Kidney epithelial cell (primary cell): ENCODE results near the gene DGCR8. TPM values are rescaled to one million over a fixed set of nuclear protein-coding genes. Genes with fewer than 3 reads are reported as not detected.

ENCODE experiments used
- DNase-seq: peaks from one replicate; pipeline ENCODE4 v3.0.0-alpha.2; 2010; ENCODE audit warnings: low read depth
- H3K27me3 ChIP-seq: 2 replicates; pipeline ENCODE4 v1.6.0; 2011; ENCODE audit warnings: low read length; ENCODE audit not compliant: control insufficient read depth, insufficient read depth
- H3K36me3 ChIP-seq: 2 replicates; pipeline ENCODE4 v1.5.1; 2011; ENCODE audit warnings: low read length; ENCODE audit not compliant: control insufficient read depth, insufficient read depth
- H3K4me3 ChIP-seq: 2 replicates; pipeline ENCODE4 v1.5.1; 2011; ENCODE audit warnings: low read depth, mild to moderate bottlenecking, control low read depth, low read length
- total RNA-seq: library from RNA; depleted of rRNA; stranded (reverse); fragments of >200 nt; gene quantifications from 2 replicates; pipeline ENCODE4 v1.2.3, GENCODE V29; 2015
- TF ChIP-seq, protein P1 (sequence below): IDR thresholded peaks from 2 replicates; pipeline ENCODE4 v1.5.1; 2011; ENCODE audit warnings: mild to moderate bottlenecking, moderate library complexity, low read length, control low read depth, inconsistent platforms; ENCODE audit not compliant: insufficient read depth, poor library complexity, severe bottlenecking

The DGCR8 gene
- total RNA-seq, 1 donor from 2014 or later, result 34.0 TPM

DNA sequence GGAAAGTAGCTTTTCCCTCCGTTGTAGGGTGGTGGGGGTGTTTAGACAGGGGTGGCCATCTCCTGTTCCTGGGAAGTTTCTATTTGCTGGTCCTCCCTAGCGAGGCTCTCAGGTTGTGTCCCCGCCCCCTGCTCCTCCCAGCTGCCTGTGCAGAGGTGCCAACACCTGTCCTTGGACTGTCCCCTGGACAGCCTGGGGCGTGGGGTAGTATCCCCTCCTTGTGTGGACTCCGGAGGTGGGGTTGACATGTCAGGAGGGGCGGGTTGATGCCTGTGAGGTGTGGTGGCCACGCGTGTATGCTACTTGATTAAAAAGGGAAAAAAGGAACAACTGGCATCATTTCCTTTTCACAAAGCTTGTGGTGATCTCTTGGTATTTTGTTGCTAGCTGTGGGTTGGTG lies 21.6 kb downstream of the DGCR8 start:
- TF ChIP-seq, protein P1, sequence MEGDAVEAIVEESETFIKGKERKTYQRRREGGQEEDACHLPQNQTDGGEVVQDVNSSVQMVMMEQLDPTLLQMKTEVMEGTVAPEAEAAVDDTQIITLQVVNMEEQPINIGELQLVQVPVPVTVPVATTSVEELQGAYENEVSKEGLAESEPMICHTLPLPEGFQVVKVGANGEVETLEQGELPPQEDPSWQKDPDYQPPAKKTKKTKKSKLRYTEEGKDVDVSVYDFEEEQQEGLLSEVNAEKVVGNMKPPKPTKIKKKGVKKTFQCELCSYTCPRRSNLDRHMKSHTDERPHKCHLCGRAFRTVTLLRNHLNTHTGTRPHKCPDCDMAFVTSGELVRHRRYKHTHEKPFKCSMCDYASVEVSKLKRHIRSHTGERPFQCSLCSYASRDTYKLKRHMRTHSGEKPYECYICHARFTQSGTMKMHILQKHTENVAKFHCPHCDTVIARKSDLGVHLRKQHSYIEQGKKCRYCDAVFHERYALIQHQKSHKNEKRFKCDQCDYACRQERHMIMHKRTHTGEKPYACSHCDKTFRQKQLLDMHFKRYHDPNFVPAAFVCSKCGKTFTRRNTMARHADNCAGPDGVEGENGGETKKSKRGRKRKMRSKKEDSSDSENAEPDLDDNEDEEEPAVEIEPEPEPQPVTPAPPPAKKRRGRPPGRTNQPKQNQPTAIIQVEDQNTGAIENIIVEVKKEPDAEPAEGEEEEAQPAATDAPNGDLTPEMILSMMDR, result no peak
- H3K4me3 ChIP-seq, result no peak overlapping the region
- DNase-seq, result no peak
- no peaks in the 10 kb centered on the region for H3K27me3 ChIP-seq
- peaks cover 6% of the 10 kb centered on the region for H3K36me3 ChIP-seq

DNA sequence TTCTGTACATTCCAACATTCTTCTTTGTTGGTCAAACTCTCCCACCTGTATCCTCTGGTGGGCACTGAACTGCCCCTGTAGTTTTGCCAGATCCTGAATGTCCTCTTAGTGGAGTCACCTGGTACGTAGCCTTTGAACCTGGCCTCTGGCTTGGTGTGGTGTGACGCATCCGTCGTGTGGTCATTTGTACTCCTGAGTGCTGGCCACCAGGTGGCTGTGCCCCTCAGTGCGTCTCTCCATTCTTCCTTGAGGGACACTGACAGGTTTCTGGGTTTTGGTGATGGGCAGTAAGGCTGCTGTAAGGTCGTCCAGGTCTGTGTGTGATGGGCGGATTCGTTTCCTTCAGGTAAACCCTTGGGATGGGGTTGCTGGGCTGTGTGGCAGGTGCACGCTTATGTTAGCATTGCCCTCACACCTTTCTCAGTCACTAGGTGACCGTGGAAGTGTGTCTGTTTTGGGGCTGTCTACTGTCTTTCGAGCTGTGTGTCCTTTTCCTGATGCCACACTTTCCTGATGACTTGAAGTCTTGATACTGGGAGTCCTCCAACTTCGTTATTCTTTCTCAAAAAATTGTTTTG lies 22.3 kb downstream of the DGCR8 start:
- TF ChIP-seq, protein P1, result no peak
- no peak for DNase-seq
- H3K4me3 ChIP-seq, result no peak overlapping the region
- peaks cover 6% of the 10 kb centered on the region for H3K36me3 ChIP-seq
- H3K27me3 ChIP-seq, result no peaks in the 10 kb centered on the region

DNA sequence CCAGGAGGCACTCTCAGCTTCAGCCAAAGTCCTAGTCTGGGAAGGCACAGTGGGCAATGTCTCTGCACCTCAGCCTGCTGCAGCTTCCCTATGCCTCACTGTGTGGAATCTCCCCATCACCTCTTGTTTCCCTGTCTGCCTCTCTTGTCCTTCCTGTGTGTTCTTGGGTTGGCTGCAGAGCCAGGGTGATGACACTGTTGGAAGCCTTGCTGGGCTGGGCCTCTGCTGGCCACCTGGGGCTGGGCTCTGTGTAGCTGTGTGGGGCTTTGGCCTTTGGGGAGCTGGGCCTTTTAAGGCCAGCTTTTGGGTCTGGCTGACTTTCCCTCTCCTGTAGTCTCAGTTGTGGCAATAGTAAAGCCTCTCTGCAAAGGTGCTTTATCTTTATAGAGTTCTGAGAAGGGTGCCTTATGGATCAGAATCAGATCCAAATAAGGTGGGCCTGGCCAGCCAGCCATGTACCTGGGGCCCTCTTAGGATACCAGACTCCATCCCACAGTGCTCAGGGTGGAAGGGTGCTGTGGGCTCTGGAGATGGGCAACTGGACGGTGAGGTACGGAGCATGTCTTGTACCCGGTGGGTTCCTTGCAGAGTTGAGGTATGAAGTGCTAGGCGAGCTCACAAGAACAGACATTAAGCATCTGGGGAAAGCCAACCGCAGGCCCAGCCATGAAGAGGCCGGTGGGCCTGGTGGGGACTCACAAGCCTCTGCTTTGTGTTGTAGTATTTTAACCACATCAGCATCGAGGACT lies 25.6 kb downstream of the DGCR8 start:
- DNase-seq, result no peak
- Histone ChIP-seq H3K36me3 (peaks cover 7% of the 10 kb centered on the region), H3K4me3 (no peak overlapping the region), H3K27me3 (no peaks in the 10 kb centered on the region)
- TF ChIP-seq, protein P1, result no peak

DNA sequence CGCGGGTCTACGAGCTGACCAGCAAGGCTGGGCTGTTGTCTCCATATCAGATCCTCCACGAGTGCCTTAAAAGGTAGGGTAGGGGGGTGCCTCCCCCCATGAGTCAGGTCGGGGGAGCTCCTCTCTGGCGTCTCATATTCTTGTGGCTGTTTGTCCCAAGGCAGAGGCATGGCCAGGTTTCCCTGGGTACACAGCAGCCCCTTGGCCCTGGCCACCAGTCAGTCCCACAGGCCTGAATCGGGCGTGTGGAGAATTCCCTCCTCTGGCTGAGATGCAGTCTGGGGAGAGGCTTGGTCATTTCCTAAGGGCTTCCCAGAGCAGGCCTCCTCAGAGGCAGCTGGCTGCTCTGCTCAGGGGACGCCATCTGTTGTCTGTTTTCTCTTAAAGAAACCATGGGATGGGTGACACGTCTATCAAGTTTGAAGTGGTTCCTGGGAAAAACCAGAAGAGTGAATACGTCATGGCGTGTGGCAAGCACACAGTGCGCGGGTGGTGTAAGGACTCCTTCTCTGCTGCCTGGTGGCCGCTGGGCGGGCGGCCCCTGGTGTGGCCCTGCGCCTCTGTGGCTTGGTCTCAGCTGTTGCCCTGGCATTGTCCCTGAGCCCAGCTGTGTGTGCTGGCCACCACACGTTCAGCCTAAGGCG lies 26.3 kb downstream of the DGCR8 start:
- no peak for DNase-seq
- no peak overlapping the region for H3K4me3 ChIP-seq
- no peaks in the 10 kb centered on the region for H3K27me3 ChIP-seq
- TF ChIP-seq, protein P1, result no peak
- peaks cover 7% of the 10 kb centered on the region for H3K36me3 ChIP-seq

DNA sequence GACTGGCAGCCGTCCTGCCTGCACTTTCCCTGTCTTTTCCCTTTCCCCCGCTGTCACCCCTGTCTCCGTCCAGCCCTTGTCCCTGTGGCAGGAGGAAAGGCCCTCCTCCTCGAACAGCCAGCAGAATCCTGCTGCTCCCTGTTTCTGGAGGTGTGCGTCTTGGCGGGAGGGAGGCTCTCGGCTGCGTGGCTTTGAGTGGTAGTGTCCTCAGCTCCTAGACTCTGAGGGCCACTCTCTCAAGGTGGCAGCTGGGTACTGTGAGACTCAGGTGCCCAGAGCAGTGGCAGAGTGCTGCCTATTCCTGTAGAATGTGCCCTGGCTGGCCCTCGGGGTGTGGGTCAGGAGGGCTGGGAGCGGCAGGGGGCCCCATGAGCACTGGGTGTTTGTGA lies 26.8 kb downstream of the DGCR8 start:
- TF ChIP-seq, protein P1, result no peak
- no peak for DNase-seq
- peaks cover 7% of the 10 kb centered on the region for H3K36me3 ChIP-seq
- no peaks in the 10 kb centered on the region for H3K27me3 ChIP-seq
- H3K4me3 ChIP-seq, result no peak overlapping the region
